HG02571 (cell line): ENCODE results near the gene DTX3L.
A peak's percentile ranks its signal among the peaks of the same experiment; 100 is the strongest.

ENCODE experiments used
- ATAC-seq: cut with Tn5 transposase; IDR thresholded peaks from one replicate; pipeline ENCODE4 v1.9.1; 2021; ENCODE audit warnings: mild to moderate bottlenecking, moderate library complexity; ENCODE audit not compliant: unreplicated experiment

DTX3L gene

DNA sequence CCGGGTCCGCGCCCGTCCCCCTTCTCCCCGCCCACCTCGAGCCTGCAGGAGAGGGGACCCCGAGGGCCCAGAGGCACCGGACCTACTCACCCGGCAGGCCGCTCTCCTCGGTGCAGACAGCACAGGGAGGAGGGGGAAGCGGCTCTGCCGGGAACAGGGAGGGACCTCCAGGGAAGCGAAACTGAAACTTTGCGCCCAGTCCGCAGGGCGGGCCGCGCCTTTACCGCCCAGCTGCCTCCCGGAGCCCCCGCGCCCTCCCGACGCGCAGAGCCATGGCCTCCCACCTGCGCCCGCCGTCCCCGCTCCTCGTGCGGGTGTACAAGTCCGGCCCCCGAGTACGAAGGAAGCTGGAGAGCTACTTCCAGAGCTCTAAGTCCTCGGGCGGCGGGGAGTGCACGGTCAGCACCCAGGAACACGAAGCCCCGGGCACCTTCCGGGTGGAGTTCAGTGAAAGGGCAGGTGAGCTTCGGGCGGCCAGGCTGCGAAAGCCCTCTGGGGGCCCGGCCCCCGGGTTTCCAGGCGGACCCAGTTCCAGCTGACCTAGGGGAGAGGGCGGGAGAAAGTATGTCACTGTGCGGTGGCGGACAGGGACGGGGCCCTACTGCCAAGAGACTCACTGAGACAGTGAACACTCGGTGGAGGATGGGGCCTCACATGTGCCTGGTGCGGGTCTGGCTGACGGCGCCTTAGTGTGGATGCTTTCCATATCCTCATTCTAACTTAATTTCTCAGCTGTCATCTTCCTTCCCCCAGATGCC is at the start of gene DTX3L, which contains the start of gene PARP9:
DTX3L (plus strand) TSS at position 184 of the 758 bp plus-strand sequence; CDS start at position 273, 89 bp downstream.
PARP9 (minus strand) TSS at position 146 of the 758 bp plus-strand sequence. CDS start 4,680 bp downstream, outside the sequence.
- peak; percentile 60 for ATAC-seq

DNA sequence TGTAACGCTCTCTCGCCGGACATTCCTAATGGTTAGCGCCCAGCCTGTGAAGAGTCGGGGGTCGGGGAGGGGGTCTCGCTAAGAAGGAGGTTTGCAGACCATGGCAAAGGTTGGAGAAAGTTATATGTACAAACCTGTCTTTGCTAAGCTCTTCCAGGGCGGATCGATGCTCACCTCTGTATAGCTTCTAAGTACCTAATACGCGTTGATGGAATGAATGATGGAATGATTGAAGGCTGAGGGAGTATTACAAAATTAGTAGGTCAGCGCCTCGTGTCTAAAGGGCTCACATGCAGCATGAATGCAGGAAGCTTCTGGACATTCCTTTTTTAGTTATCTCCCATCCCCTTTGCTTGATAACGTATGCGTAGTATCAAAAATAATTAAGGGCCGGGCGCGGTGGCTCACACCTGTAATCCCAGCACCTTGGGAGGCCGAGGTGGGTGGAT is 49.1 kb upstream of the DTX3L start:
- ATAC-seq: no peak

DNA sequence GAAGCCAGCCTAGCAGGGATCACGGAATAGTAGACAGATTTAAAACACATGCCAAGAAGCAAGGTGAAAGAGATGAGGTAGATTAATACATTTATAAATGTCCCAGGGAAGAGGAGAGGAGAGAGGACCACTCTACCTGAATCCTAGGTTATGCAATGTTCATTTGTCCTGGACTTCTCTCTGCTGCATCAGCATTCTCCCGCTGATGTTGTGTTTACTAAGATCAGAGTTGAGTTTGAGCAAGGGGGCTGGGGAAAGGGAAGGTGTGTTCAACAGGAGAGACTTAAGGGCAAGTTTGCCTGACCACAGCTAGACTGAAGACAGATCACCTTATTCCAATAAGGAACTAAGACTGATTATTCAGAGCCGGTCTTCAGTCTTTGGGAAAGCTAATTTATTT is 48.3 kb upstream of the DTX3L start:
- ATAC-seq: no peak

DNA sequence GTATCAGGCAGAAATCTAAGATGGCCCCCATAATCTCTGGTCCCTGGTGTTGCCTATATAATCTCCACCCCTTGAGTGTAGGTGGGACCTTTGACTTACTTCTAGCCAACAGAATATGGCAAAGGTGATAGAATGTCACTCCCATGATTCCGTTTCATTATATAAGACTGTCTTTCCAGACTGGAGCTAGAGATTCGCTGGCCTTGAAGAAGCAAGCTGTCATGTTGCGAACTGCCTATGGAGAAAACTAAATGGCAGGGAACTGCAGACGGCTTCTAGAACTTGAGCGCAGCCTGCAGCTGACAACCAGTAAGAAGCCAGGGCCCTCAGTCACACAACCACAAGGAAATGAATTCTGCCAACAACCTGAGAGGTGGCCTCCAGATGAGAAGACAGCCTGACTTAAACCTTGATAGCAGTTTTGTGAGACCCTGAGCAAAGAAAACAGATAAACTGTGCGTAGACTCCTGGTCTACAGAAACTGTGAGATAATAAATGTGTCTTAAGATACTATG is 47.2 kb upstream of the DTX3L start:
- ATAC-seq: no peak

DNA sequence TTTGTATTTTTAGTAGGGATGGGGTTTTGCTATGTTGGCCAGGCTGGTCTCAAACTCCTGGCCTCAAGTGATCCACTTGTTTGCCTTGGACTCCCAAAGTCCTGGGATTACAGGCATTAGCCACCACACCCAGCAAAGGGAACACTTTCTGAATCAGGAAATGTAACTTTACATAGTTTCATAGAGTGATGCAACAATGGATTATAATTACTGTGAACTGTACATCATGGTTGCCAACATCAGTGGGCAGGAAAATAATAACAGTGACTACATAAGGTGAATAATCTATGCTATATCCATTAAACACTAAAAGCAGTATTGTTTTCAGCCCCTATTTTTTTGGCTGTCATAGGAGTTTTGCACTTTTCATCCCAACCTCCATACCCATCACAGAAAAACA is 44.4 kb upstream of the DTX3L start:
- ATAC-seq: no peak

DNA sequence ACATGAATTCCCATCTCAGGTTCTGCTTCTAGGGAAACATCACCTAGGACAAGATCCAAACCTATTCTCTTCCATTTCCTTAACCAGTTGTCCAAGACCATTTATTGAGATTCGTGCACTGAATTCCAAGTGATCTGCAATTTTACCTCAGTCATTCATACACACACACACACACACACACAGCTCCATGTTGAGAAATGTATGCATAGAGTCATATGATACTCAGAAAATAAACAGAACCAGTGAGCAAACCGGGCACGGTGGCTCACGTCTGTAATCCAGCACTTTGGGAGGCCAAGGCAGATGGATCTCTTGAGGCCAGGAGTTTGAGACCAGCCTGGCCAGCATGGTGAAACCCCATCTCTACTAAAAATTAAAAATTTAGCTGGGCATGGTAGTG is 43.3 kb upstream of the DTX3L start:
- ATAC-seq: no peak

DNA sequence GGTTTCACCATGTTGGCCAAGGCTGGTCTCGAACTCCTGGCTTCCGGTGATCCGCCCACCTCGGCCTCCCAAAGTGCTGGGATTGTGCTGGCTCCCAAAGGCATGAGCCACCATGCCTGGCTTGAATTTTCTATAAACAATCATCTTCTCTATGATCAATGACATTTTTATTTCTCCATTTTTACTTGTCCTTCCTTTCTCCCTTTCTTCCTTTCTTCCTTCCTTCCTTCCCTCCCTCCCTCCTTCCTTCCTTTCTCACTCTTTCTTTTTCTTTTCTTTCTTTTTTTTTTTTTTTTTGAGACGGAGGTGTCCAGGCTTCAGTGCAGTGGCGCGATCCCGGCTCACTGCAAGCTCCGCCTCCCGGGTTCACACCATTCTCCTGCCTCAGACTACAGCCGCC is 40.8 kb upstream of the DTX3L start:
- no peak for ATAC-seq

DNA sequence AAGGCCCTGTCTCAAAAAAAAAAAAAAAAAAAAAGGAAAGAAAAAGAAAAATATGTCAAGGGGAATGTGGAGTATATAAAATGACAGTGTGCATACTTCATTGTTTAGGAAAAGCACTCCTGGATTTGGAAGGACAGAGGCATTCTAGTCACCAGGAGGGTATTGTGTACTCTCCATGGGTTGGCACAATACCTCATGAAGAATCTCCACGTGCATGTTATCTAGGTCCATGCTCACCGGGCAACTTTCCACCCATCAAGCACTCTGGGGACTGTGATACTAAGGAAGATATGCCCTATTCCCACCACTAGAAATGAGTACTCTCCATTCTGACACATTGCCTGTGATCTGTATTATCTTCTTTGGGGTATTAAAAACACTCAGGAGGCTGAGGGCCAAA is 34.0 kb upstream of the DTX3L start:
- no peak for ATAC-seq

DNA sequence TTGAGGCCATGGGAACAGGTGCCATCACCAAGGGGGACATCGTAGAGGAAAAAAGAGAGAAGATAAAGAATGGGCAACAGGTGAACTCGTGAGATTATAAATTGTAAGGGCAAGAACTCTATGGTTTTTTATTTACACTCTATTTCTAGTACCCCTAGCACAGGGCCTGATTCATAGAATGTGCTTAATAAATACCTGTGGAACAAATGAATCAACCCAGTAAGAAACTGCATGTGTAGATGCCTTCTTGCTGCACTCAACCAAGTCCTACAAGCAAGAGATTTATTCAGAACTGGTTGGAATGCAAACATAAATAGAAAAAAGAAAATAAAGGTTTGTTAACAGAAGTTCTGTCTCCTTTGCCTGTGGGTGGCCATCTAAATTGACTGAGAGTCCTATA is 30.7 kb upstream of the DTX3L start:
- no peak for ATAC-seq

DNA sequence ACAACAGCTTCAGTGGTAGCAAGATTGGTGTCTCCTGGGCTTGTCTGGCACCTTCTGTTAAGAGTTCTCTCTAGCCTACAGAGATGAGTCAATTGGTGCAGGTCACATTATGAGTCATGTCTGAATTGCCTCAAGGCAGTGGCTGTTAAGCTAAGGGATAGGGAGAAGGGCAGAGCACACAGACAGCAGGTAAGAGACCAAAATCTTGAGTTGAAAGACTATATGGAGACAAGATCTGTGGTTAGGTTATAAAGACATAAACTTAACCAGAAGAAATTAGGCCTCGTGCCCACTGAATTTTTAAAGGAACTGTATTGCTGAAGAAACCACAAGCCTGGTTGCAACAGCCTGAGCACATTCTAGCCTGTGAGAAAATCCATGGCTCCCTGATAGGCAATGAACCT is 30.2 kb upstream of the DTX3L start:
- peak; percentile 96 for ATAC-seq

DNA sequence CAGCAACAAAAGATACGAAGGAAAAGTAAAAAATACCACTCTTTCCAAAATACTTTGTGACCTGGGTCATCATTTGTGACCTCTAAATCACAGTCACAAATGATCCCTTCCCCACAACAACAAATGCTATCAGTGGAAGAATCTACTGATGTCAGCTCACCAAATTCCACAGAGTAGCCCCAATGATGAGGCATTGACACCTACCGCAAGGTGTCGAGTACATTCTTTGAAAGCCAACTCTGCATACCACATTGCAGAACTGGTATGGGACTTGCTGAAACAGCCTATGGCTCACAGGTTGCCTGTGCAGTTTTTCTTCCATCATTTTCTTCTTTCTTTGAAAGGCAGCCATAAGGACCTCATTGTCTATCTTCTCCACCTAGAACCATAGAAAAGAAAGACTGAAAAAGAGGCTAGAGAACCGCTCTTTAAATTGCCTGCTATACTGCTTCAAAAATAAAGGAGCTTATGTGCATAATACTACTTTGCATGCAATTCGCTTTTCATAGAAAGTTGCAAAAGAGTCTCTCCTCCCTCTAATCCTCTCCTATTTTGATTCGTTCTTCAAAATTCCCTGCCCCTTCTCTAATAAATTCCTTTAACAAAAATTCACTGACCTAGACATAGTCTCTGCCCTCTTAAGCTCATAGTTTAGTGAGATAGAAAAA is 28.0 kb upstream of the DTX3L start:
- no peak for ATAC-seq

DNA sequence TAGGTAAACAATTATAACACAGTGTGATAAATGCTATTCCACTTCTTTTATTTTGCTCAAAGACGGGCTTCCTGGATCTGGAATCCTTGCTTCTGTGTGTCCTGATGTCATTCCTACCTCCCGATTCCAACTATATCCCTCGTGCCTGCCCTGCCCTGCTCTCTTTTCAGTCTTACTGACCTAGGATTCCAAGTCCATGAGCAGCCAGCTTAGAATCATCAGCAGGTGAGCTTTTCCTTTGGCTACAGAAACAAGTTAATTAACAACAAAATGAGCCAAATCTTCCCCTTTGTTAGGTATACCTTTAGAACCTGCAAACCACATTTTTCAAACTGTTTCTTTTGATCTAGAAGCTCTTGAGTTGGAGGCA is 27.5 kb upstream of the DTX3L start:
- no peak for ATAC-seq

DNA sequence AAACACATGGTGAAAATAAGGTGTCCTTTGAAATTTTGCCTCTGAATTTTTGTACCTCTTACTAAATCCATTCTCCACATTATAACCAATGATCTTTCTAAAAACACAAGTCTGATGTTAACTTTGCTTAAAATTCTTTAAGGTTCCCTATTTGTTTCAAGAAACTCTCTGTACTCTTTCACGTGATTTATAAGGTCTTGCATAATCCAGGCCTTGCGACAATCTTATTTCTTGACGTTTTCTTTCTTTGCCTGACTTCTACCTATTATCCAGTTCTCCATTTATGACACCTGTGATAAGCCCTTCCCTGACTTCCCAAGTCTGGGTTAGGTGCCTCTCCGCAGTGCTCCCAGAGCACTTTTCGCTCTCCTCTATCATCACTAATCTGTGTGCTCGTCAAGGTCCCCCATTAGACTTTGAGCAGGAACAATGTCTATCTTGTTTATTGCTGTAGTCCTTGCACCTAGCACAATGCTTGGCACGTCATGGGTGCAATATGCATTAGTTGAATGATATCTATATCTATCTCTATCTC is 25.1 kb upstream of the DTX3L start:
- ATAC-seq: no peak

DNA sequence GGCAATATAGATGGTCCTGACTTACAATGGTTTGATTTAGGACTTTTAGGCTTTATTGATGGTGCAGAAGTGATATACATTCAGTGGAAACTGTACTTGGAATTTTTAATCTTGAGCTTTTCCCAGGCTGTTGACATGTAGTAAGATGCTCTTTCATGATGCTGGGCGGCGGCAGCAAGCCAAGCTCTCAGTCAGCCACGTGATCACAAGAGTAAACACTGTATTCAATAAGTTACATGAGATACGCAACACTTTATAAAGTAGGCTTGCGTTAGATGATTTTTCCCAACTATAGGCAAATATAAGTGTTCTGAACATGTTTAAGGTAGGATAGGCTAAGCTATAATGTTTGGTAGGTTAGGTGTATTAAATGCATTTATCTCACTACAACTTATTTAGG is 18.0 kb upstream of the DTX3L start:
- no peak for ATAC-seq

DNA sequence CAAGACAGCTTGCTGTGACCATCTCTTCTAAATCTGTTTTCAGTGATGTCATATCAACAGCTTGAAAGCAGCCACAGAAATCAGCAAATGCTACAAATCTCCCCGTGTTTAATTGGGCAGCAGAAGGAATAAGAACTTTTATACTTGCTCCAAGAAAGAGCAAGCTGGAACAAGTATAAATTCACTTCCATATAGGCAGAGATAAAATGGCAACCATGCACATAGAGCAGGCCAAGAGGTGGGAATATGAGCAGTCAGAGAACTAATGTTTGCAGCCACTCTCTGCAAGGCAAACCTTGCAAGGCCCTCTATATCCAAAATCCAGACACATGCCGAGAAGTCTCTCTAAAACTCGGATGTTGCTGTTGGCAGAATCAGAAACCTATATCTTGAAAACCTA is 16.1 kb upstream of the DTX3L start:
- no peak for ATAC-seq

DNA sequence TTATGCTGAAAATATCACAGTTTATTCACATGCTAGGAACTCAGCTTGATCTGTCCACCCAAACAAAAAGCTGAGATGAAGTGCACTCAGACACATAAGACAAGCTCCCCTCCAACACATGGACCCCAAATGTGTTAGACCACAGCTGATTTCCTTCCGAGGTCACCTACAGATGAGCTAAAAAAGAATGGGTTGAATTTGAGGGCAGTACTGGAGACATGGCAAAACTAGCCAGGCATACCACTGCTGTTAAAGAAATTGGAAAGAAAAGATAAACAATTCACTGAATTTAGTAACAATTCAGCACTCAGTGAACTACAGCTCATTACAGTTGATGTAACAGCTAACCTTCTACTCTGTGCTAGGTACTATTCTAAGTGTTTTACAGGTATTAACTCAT is 15.5 kb upstream of the DTX3L start:
- no peak for ATAC-seq

DNA sequence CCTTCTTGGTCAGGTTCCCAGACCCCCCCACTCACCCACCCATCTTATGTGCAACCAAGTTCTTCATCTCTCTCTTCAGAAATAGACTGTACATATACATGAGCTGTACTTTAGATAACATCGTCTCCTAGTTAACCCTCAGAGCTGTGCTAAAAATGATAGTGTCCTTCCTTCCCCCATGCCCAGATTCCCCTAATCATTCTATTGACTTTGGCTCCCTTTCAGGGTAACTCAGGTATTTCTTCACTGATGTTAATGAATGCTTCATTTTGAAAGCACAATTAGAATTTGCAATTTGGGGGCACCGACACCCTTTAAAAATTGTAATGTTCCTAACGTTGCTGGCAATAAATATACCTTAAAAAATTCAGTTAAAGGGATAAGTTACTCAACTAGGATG is 11.0 kb upstream of the DTX3L start:
- ATAC-seq: no peak

DNA sequence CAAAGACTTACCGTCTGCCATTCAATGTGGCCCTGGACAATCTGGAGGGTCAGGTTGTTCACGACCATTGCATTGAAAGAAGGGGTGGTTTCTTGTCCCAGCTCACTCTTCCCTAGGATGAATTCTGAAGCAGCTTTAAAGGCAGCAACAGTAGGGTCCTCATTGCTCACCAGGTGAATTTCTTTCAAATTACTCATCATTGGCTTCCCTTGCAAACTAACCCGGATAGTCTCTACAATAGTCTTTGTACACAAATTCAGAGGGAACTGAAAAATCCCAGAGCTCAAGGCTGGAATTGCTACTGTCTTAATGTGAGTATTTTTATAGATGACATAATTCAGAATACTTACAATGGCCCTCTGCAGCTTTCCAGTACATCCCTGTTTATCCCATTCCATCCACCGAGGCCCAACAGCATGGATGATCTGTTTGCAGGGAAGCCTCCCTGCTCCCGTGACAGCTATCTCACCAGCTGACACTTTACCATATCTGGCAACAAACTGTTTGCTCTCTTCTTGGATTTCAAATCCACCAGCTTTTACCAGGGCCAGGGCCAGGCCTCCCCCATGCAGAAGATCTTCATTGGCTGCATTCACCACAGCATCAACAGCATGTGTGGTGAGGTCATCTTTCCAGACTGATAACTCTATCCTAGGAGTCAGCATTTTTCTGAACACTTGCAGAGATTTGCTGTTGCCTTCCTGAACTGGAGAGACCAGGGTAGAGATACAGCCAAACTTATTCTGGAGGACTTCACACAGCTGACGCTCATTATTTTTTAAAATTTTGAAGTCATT is 8.7 kb upstream of the DTX3L start:
- ATAC-seq: no peak

DNA sequence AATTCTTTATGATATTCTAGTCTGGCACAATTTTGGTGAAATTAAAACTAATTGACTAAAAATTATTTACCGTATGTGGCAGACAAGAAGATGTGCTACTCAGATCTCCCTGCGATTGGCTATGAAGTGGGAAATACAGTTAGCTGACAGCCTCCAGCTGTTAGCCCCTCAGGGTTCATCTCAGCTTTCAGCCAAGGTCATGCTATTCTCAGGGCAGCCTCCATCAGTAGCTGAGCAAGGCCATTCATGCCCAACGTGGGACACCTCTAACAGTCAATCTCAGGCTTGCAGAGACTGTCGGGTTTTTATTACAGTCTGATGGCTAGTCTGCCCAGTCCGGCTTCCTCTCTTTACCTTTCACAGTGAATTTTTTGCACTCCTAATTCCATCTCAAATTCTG is 6.8 kb upstream of the DTX3L start:
- no peak for ATAC-seq

DNA sequence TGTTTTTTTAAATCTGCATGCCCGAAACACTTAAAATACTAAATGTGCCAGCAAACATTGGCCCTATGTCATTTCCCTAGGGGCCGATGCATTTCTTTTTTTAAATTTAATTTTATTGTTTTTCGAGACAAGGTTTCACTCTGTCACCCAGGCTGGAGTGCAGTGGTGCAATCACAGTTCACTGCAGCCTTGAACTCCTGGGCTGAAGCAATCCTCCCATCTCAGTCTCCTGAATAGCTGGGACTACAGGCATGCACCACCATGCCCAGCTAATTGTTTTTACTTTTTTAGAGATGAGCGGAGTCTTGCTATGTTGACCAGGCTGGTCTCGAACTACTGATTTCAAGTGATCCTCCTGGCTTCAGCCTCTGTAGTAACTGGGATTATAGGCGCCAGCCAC is 5.5 kb upstream of the DTX3L start:
- ATAC-seq: no peak

DNA sequence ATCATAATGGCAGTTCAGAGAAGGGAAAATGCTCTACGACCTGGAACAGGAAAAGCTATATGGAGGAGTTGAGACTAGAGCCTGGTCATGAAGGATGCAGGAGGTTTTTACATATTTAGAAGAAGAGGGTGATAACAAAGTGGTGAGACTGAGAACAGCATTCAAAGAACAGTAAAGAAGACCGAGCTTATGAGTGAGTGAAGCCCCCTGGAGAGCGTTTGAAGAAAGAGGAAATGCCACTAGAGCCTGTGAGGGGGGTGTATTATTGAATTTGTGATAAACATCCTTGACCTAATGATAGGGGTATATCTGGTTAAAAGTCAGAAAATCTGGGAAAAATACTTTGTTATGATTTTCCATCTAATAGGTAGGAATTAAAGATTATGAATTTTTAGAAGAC is 4.2 kb upstream of the DTX3L start:
- no peak for ATAC-seq
